Gastroesophageal sphincter (tissue), 3 donors: ENCODE measurements around the gene GSG1L.

Experiments used
- CTCF ChIP-seq, 4 experiments: fragments of 200-600 bp in 2 of 4; fragments of 450-650 bp in 2 of 4; sonication (generic) in 1 of 4; IDR thresholded peaks; one replicate each; pipeline ENCODE4 v1.5.1; 2017 to 2019; ENCODE audit warnings: antibody characterized with exemption in 4 of 4, mild to moderate bottlenecking in 2 of 4, moderate library complexity in 2 of 4
- POLR2A ChIP-seq, 2 donors: fragments of 450-650 bp; IDR thresholded peaks; one replicate each; pipeline ENCODE4 v1.6.1; 2017; ENCODE audit warnings: antibody characterized with exemption in 2 of 2, mild to moderate bottlenecking in 2 of 2, moderate library complexity in 1 of 2
- POLR2AphosphoS5 ChIP-seq: sonication (generic); formaldehyde crosslinking; IDR thresholded peaks from one replicate; pipeline ENCODE4 v1.6.1; 2017; ENCODE audit warnings: antibody characterized with exemption

- TF ChIP-seq CTCF (IDR thresholded peaks at IDR 0.05) (no peak), POLR2AphosphoS5 (no peak), POLR2A (IDR thresholded peaks at IDR 0.05) (no peak)
These were observed 62.3 kb downstream of the GSG1L start for GRCh38 chr16:28001184-28001583.
